NCI-H2029 treated with DMSO at 0.1 percent for 48 hours (cell line): ENCODE data around the gene IRX2.

Experiments
- DNase-seq: peaks from one replicate; lab custom pipeline; 2025; lab: John Stamatoyannopoulos, UW

Gene IRX2

GRCh38 chr5:2741956-2742355, 9.5 kb downstream of the IRX2 start:
- DNase-seq = peak; percentile 79

GRCh38 chr5:2740876-2741555, 10.5 kb downstream of the IRX2 start:
- no peak for DNase-seq

- no peak for DNase-seq
These were observed 11.2 kb downstream of the IRX2 start for GRCh38 chr5:2740051-2740875.

DNA sequence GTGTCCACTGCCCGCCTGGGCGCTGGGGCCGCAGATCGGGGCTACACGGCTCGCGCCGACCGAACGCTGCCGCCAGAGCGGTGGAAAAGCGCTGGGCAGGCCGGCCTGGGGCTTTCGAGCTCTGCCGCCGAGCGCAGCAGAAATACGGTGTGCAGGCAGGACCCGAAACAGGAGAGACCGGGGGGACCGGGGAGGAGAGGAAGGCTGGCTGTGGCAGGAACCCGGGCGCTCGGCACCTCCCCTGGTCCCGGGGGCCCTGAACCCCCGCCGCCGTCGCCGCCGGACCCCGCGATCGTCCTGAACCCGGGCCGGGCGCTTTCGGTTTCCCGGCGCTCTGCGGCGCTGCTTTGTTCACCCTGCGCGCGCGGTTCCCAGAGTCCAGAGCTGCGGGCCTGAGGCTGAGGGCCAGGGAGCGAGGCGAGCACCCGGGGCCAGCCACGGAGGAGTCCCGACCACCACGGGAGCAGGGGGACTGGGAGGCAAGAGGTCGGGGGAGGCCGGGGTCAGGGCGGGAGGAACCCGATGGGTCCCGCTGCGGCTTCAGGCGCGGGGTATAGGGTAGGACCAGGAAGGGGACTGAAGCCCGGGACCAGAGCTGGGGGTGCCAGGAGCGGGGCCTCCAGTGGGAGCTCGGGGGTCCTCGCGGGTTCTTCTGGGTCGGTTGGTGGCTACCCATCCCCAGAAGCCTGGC, 12.0 kb downstream of the IRX2 start:
- no peak for DNase-seq

DNA sequence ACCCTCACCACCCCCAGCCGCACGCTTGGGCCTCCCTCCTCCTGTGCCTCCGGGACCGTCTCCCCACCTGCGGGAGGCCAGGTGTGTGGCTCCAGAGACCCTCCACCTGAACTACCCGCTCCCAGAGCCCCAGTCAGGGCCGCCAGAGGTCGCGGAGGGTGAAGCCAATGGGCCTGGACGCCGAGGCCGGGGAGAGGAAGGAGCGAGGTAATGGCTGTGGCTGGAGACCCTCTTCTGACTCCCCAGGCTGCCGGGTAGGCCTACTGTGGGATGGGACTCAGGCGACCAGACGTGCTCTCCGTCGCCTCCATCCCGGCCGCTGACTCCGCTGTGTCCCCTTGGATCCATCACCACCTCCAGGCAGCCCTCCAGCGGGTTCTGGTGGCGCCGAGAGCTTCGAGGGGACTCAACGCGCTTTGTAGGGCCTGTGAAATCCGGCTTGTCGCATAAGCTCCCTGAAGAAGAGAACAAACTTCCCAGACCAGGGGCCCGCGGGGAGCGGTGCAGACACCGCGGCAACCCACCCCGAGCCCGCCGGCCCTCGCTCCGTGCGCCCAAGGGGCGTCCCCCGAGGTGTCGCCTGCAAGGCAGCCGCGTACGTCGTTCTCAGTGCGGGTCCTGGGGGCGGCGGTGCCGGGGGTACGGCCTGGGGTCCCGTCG, 12.6 kb downstream of the IRX2 start:
- no peak for DNase-seq

- peak; percentile 97 for DNase-seq
These were observed 13.2 kb downstream of the IRX2 start for GRCh38 chr5:2738156-2738699.

DNA sequence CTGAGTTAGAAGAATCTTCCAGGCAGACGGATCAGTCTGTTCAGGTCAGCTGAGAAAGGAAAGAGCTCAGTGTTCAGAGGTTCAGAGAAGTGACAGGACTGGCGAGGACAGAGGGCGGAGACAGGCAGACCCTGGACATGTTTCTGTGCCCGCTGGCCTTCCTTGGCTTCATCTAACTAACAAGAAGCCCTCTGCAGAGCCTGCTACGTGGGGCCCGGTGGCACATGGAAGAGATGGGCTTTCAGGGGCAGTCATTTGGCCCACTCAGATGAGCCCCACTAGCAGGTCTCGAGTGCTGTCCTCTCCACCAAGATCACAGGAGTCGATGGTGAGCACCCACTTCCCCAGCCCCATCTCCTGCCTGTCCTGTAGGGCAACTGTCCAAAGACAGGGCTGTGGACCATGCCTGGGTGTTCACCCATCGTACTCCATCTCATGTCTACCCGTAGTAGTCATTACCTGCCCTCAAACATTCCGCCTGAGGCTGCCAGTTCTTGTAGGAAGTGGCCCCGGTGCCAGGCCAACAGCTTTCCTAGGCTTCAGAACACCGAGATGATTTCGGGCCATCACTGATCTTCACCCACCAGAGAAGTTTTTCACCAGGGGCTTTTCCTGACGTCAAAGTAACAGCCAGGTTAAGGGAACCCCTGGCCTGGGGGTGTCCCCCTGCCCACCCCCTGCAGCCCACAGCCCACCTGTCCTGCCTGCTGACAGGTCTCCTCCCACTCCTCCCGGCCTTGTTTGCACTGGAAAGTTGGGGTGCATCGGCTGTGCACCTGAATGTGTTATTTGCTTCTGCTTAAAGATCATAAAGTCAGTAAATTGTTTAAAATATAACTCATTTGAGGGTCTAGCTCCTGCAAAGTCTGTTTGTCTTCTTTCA, 14.0 kb downstream of the IRX2 start:
- DNase-seq = no peak

GRCh38 chr5:2736872-2737271, 14.6 kb downstream of the IRX2 start:
- DNase-seq = no peak

GRCh38 chr5:2735996-2736395, 15.5 kb downstream of the IRX2 start:
- no peak for DNase-seq

GRCh38 chr5:2732850-2733249, 18.6 kb downstream of the IRX2 start:
- peak; percentile 98 for DNase-seq

DNA sequence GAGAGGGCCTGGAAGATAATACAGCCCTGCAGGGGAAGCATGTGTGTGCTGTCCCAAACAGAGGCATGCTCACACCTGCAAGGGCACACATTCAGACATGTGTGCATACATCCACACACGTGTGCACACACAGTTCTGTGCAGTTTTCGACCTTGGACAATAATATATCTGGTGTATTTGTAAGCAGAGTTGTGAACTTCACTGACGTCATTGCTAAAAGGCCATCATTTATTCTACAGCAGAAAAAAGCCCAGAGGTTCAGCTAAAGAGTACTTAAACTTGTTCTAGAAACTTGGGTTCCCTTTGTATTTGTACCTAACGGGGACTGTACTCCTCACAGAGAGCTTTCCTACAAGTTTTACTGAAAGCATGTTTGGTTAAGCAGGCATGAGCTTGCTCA, 19.5 kb downstream of the IRX2 start:
- DNase-seq = no peak

- DNase-seq = no peak
These were observed 22.3 kb downstream of the IRX2 start for GRCh38 chr5:2729189-2729588.

GRCh38 chr5:2727550-2727949, 23.9 kb downstream of the IRX2 start:
- DNase-seq = no peak

DNA sequence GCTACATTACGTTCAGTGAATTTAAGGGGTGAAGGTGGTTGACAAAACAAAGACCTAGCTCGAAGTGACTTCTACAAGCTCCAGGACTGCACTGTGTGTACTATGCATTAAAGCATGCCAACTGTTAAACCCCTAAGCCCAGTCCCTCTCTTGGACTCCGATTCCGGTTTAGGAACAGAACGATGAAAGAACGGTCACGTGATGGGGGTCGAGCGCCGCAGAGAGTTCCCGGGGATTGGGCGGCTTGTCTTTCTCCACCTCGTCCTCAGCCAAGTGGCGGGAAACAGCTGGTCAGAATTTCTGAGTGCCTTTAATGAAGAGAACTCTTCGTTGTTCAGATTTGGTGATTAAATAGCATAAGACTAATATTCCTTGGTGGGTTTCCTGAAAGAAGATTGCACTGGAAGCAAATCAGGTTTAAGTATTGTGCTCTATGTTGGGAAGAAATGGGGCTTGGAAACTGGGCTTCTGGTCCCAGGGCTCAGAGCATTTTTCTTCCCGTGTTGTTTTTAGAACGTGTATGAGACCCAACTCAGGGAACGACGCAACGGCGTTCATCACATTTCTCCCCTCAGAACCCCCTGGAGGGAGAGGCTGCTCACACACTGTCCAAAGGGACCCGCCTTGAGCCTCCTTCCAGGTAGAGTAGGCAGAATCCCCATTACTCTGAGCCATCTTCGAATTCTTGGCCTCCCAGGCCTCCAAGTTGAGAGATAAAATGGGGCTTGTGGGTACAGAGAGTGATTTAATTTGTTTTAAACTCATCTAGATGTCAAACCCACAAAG, 25.3 kb downstream of the IRX2 start:
- no peak for DNase-seq

DNA sequence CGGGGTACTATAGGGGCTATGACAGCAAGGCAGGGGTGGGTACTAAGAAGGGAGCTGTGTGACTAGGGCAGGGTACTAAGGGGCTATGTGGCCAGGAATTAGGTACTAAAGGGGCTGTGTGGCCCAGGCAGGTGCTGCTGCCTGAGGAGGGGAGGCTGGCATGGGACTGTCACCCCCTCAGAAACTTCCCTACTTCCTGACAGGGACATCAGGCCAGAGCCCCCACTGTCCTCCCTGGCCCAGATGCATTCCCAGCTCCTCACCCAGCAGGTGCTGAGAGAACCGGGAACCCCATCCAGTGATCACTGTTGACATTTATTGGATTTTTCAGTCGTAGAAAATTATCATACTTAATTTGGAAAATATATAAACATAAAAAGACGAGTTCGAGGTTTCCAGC, 26.6 kb downstream of the IRX2 start:
- no peak for DNase-seq

- no peak for DNase-seq
These were observed 27.4 kb downstream of the IRX2 start for GRCh38 chr5:2724031-2724581.

DNA sequence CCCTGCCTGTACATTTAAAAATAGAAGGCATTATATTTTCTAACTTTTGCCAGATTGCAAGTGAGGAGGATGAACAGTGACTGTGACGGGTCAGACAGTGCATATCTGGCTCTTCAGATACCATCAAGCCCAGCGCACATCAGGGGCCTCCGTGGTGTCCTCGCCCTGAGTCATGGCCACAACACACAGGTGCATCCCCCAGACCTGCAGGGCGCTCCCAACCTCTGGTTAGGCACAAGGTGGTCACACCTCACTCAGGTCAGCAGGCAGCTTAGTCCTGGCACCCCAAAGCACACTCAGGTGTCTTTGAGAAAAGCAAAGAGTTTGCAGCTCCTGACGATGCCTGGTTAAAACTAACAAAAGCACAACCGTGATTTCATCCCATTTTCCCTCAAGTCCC, 28.6 kb downstream of the IRX2 start:
- no peak for DNase-seq

- no peak for DNase-seq
These were observed 29.9 kb downstream of the IRX2 start for GRCh38 chr5:2721385-2722138.

GRCh38 chr5:2719332-2719731, 32.1 kb downstream of the IRX2 start:
- DNase-seq = no peak
